ENCODE results near the gene GPR146.

DNA sequence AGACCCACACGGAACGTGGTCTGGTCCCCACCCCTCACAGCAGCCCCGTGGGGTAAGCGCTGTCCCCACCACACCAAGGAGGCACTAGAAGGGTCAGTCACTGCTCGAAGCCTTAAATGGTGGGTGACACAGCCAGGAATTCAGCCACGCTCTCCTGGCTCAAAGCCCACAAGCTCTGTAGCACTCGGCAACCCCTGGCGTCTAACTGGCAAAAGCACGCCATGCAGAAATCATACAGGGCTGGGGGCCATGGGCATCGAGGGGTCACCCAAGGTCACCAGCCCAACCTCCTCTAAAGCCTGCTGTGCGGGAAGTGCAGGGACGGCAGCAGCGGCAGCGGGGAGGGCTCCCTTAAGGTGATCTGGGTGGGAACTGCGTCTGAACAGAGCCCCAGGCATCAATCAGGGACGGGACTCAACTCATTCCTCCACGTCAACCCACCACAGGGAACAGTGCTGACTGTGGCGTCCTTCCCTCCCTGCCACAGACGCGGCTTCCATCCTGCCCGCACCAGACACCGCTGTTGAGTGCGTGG is 51.3 kb downstream of the GPR146 start:
- TF ChIP-seq, protein P1, sequence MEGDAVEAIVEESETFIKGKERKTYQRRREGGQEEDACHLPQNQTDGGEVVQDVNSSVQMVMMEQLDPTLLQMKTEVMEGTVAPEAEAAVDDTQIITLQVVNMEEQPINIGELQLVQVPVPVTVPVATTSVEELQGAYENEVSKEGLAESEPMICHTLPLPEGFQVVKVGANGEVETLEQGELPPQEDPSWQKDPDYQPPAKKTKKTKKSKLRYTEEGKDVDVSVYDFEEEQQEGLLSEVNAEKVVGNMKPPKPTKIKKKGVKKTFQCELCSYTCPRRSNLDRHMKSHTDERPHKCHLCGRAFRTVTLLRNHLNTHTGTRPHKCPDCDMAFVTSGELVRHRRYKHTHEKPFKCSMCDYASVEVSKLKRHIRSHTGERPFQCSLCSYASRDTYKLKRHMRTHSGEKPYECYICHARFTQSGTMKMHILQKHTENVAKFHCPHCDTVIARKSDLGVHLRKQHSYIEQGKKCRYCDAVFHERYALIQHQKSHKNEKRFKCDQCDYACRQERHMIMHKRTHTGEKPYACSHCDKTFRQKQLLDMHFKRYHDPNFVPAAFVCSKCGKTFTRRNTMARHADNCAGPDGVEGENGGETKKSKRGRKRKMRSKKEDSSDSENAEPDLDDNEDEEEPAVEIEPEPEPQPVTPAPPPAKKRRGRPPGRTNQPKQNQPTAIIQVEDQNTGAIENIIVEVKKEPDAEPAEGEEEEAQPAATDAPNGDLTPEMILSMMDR (IDR thresholded peaks at IDR 0.05): no peak
- no peak for TF ChIP-seq POLR2A (IDR thresholded peaks at IDR 0.05)

All from lower leg skin (tissue), 3 donors.